GM10266 (cell line): Measurements from ENCODE around the gene CHD9NB.
A peak's percentile ranks its signal among the peaks of the same experiment; 100 is the strongest.

Experiments used
- DNase-seq: peaks from one replicate; pipeline ENCODE4 v3.0.0; 2012; ENCODE audit errors: extremely low spot score
- CTCF ChIP-seq: IDR thresholded peaks from 2 replicates; pipeline ENCODE4 v1.5.1; 2012; ENCODE audit warnings: mild to moderate bottlenecking, low read depth; ENCODE audit not compliant: control insufficient read depth, insufficient read depth; ENCODE audit errors: missing control alignments

CHD9NB gene

GRCh38 chr16:53061701-53062159 lies 9.0 kb upstream of the CHD9NB start:
- peak; percentile 64 for DNase-seq
- peak; percentile 21 for TF ChIP-seq CTCF

- DNase-seq: no peak
- no peak for TF ChIP-seq CTCF
These were observed 8.6 kb upstream of the CHD9NB start for GRCh38 chr16:53061256-53061655.

- TF ChIP-seq CTCF: no peak
- no peak for DNase-seq
These were observed 7.0 kb upstream of the CHD9NB start for GRCh38 chr16:53059672-53060071.

- no peak for TF ChIP-seq CTCF
- no peak for DNase-seq
These were observed 6.2 kb upstream of the CHD9NB start for GRCh38 chr16:53058882-53059281.

- no peak for DNase-seq
- TF ChIP-seq CTCF: no peak
These were observed 5.7 kb upstream of the CHD9NB start for GRCh38 chr16:53058441-53058840.

GRCh38 chr16:53057658-53058057 lies 5.0 kb upstream of the CHD9NB start:
- DNase-seq: no peak
- no peak for TF ChIP-seq CTCF

- no peak for TF ChIP-seq CTCF
- DNase-seq: no peak
These were observed 3.7 kb upstream of the CHD9NB start for GRCh38 chr16:53056392-53056881.
